GM12874 (cell line): ENCODE results near the gene GOLGA8A.

Experiments
- CTCF ChIP-seq: IDR thresholded peaks from 2 replicates; pipeline ENCODE4 v1.5.1; 2011; ENCODE audit warnings: low read depth, mild to moderate bottlenecking, control low read depth, low read length, moderate library complexity; ENCODE audit not compliant: insufficient read depth

The GOLGA8A gene

GRCh38 chr15:34434627-34435305 is 2.8 kb downstream of the GOLGA8A start:
- TF ChIP-seq CTCF, result no peak
